ENCODE data around the gene METTL25B.
"Not testable (repeated sequence)": the region's sequence is repeated elsewhere in the genome, so short reads cannot be mapped to it uniquely, and the experiment has no call there.

The METTL25B gene

DNA sequence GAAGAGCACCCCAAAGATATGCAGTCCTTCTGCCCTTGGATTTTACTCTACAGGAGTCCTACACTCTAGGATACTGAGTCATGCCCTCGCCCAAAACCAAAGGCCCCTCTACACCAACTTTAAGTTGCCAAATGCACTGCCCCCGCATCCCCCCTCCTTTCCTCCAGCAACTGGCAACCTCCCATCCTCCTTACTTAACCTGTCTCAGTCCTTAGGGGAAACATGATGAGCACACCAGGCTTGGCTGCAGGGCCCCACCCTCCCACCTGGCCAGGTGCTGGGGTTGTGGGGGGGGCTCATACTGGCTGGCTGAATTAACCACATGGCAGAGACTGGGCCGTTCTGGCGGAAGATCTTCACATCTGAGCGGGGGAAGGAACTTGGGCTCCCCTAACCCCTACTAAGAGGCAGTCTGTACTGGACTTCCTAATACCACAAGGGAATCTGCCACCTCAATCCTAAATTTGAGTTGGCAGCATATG, 22.0 kb downstream of the METTL25B start:
- DNase-seq: peak; percentile 20

- DNase-seq: peak; percentile 32
These were observed 22.6 kb downstream of the METTL25B start for GRCh38 chr1:156750711-156751450.

DNA sequence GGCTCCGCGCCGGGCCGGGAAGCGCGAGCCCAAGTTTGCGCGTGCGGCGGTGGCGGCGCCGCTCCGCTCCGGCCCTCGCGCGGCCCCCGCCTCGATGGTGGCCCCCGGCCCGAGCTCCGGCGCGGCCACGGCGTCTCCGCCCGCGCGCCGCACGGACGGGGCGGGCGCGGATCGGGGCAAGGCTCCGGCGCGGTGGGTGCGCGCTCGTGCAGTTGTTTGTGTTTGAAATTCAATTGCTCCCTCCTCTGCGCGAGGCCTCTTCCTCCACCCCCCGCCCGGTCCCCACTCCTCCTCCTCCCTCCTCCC, 23.1 kb downstream of the METTL25B start, which contains the start of gene HDGF:
TSS of gene HDGF (minus strand) at position 225 of the 306 bp plus-strand sequence. CDS start 246 bp downstream, outside the sequence.
- DNase-seq: no peak

- DNase-seq: peak; percentile 96
These were observed 23.6 kb downstream of the METTL25B start for GRCh38 chr1:156751757-156752481.

GRCh38 chr1:156752843-156753482, 24.7 kb downstream of the METTL25B start:
- no peak for DNase-seq

- no peak for DNase-seq
These were observed 25.9 kb downstream of the METTL25B start for GRCh38 chr1:156754219-156754618.

DNA sequence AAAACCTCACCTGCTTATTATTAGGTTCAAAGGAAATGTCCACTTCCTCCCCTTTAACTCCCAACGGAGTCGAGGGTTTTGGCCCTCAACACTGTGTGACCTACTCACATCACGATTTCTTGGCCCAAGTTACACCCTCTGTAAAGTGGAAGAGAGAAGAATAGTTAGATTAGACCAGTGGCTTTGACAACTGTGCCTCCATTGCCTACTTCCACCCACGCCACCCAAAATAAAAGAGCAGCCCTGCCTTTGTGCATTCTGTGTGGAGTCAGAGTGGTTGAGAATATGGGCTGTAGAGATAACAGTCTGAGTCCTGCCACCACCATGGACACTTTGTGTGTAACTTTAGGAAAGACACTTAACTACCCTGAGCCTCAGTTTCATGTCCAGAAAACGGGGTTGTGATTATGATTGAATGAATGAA, 27.3 kb downstream of the METTL25B start:
- no peak for DNase-seq

GRCh38 chr1:156756355-156756754, 28.1 kb downstream of the METTL25B start:
- no peak for DNase-seq

DNA sequence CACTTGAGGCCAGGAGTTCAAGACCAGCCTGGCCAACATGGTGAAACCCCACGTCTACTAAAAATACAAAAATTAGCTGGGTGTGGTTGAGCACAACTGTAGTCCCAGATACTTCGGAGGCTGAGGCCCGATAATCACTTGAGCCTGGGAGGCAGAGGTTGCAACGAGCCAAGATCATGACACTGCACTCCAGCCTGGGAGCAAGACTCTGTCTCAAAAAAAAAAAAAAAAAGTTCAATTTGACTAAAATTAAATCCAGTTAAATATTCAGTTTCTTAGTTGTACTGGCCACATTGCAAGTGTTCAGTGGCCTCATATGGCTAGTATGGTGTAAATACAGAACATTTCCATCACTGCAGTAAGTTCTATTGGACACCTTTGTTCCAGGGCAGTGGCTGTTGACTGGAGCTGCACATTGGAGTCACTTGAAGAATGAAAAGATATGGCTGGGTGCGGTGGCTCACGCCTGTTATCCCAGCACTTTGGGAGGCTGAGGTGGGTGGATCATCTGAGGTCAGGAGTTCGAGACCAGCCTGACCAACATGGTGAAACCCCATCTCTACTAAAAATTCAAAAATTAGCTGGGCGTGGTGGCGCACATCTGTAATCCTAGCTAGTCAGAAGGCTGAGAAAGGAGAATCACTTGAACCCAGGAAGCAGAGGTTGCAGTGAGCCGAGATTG, 29.4 kb downstream of the METTL25B start:
- DNase-seq: not testable (repeated sequence)

DNA sequence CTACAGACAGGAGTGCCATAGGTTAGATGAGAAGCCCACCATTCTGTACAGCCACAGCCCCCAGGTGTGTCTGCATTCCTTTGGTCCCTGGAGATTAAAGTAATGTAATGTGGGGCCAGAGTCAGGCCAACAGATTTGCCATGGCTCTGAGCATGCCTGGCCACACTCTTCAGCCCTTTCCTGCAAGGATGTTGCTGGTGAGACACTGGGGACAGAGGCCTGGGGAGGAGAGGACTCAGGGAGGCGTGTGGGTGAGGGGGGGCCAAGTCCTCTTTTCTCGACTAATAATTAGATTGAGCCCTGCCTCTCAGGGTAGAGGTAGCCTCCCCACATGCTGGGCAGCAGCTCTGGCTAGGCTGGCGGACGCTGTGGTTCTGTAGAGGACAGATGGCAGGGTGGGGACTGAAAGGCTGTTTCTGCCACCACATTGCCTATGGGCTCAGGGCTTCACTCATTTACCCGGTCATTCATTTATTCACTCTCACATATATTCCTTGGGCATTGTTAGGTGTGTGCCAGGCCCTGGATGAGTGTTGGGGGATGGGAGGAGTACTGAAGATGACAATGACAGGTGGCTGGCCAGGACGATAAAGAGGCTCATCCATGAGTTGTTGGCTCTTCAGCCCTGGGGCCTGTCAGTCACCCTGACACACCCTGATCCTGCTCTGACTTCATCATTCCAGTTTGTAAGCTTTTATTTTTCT, 32.0 kb downstream of the METTL25B start:
- no peak for DNase-seq

GRCh38 chr1:156760796-156761104, 32.5 kb downstream of the METTL25B start:
- no peak for DNase-seq

- not testable (repeated sequence) for DNase-seq
These were observed 36.9 kb downstream of the METTL25B start for GRCh38 chr1:156765136-156765535.

DNA sequence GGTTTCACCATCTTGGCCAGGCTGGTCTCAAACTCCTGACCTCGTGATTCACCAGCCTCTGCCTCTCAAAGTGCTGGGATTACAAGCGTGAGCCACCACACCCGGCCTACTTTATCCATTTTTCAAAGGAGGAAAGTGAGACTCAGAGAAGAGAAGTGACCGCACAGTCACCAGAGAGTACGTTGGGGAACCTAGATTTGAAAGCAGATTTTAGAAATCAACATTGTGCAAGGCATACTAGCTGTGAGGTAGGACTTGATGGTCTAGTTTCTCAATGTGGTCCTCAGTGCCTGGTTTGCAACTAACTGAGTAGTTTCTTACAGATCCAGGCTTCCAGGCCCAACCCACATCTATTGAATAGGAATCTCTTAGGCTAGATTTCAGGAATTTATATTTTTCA, 37.4 kb downstream of the METTL25B start:
- no peak for DNase-seq

DNA sequence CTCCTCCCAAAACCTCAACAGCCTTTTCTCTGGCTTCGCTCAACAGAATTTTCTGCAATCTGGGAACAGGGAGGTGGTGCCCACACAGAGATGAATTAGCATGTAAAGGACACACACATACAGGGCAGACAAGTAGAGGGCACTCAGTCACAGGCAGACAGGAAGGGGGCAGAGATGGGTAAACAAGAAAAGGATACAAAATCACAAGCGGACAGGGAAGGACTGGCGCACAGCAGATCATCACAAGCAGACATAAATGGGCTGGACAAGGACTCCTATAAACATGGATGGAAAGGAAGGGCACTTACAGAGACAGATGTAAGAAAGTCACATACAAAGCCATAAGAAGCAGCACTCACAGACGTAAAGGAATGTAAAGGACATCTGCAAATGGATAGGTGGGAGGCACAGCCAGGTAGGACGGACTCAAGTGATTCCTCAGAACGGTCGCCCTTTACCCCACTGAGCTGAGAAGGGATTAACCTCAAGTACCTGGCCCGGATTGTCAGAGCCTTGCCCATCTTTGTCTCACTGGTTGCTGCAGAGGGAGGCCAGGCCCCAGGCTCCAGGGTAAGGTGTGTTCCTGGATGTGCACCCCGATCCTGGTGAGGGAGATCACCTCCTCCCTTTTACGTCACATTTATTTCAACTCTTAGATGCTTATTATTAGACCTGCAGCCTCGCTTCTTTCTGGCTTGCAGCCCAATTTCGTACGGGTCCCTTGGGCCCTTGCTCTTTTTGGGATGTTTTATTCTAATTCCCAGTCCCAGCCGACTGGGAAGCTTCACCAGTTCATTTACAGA, 38.2 kb downstream of the METTL25B start:
- no peak for DNase-seq

DNA sequence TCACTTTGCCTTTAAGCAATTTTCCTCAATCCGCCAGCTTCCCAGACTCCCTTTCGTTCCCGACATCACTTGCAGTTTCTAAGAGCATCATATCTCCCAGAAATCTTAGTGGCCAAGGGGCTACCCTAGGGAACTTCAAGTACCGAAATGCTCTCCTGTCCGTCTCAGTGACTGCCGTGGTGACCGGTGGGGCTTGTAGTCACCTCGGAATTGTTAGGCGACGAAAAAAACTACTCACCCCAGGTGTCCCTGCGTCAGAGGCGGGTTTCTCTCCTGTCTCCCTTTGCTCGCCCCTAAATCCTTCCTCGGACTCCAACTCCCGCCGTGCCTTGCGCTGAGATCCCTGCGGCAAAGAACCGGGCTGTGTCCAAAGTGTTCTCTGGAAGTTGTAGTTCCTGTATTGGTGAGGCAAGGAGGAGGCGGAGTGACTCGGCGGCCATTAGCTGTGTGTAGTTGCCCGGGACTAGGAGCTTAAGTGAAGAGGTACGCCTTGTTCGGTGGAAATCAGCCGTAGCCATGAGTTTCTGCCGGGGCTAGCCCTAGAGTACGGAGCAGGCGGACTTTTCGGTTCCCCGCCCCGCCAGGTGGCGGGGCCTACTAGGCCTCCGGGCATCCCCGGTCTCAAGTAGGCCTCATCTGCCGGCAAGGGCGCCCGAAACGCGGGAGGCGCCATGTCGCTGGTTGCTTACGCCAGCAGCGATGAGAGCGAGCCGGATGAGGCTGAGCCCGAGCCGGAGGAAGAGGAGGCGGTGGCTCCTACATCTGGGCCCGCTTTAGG, 39.0 kb downstream of the METTL25B start, which contains the start of gene PRCC:
TSS of gene PRCC (plus strand) at position 435 of the 778 bp plus-strand sequence. CDS start at position 672, 237 bp downstream.
- DNase-seq: peak; percentile 99

DNA sequence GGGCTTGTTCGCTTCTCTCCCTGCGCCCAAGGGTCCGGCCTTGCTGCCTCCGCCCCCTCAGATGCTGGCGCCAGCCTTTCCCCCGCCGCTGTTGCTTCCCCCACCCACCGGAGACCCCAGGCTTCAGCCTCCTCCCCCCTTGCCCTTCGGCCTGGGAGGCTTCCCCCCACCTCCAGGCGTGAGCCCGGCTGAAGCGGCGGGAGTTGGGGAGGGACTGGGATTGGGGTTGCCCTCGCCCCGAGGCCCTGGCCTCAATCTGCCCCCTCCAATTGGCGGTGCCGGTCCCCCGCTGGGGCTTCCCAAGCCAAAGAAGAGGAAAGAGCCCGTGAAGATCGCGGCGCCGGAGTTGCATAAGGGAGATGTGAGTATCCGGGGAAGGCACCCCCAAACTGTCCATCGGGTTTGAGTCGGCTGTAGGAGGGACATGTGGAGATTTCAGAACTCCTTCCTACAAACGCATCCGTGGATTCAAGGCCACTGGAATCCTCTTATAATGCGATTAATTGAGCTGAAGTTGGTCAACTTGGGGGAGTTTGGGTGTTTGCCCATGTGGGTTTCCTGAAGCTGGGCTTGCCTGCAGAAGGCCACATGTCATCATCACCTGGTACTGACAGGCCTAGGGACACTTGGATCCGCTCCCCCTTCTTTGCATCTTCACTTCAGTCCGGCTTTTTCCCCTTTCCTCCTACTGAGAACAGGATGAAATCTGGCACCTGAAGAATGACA, 39.8 kb downstream of the METTL25B start:
- no peak for DNase-seq

DNA sequence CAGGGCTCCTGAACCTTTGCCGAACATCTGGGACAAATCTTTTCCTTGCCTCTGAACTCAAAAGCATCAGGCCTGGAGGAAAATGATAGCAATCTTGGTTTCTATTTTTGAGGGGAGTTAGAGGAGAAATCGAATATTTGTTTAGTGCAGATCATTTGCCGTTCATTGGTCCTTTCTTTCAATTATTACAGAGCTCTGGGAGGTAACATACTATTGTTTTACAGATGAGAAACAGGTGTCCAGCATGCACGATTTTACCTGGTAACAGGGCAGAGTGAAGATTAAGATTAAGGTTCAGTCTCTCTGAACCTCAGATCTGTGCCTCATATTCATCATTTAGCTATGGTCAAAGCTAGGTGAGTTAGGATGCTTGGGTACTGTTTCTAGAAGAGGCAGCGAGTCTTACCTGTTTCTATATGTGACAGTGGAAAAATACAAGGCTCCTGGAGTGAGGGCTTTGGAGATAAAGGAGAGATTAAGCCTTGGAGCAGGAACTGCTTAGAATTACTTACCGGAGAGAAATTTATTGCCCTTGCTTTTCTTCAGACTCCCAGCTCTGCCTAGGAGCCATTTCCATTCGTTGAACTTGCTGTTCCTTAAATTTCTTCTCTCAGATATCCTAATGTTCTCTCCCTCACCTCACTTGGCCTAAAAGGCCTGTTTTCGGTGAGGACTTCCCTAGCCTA, 40.5 kb downstream of the METTL25B start:
- no peak for DNase-seq

DNA sequence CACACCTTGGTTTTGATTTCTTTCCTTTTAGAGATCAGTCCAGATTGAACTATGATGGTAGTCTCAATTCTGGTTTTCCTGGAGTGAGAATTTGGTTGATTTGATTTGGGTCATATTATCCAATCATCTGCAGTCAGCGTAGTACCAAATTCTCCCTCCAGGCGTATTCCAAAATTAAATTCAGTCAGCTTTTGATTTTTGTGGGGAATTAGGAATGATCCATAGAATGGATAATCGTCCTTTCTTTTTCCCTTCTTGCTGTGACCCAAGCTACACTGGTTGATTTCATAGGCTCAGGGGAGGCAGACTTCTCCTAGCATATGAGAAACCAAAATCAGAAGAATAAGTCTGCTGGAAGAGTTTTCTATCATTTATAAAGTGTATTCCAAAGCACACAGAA, 44.0 kb downstream of the METTL25B start:
- DNase-seq: no peak

DNA sequence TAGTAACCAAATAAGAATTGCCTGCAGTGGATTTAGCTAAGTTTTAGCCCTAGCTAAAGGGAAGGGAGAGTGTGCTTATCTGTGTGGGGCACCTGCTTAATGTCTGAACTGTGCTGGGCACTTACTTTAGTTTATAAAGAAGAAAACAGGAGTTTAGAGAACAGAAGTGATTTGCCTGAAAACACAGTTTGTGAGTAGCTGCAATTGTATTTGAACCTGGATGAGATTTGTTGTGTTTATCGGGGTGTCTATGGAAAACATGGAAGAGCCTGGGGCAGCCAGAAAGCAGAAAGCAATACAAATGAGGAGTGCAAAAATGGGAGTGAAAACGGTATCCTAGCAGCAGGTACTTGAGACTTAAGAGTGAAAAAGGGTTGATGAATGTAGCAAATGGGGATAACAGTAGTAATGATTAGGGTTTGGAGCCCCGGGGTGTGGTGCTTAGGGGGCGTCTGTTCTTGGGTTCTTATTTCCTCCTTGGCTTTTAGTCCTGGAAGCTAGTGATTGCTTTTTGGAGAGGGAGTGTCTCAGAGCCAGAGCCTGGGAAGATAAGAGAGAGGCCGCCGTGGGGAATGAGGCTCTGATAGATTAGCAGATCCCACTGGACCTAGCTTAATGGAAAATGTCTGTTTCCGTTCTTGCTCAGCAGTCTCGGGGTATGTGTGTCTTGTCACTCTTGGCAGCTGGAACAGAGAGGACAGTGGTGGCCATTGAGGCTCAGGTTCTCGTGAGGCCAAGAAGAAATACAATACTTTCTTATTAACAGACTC, 44.6 kb downstream of the METTL25B start:
- no peak for DNase-seq

Data from CD4-positive, alpha-beta T cell treated with Interferon gamma for 1 hour (primary cell).